ENCODE results near the gene MICOS13.

MICOS13 gene

DNA sequence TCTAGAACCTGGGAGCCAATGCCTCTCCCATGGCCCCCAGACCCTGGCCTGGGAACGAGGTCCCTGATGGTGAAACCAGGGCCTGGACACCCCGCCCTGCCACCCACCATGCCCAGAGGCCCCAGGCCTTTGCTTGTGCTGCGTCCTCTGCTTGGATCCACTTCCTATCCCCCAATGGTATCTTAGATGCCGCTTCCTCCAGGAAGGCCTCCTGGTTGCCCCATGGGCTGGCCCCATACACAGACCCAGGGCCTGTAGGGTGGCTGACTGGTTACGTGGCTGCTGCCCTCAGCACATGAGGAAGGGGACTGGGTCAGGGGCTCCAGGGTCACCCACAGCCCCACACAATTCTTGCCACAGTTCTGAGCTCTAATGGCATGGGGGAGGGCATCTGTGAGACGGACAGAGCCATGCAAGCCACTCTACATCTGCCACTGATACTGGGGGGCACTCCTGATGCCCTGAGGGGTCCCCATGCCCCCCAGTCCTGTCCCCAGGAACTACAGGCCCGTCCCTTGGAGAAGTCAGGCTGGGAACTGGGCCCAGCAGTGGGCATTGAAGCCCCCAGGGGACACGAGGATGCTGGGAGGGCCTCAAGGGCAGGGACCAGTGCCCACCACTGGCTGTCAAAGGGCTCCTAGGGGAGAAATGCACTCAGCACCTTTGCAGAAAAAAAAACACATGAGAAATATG lies 14.8 kb upstream of the MICOS13 start:
- H3K27ac ChIP-seq (ENCODE audit: extremely low read depth, low read depth, low read length): peak overlapping the region; percentile 50
- peaks cover 8 to 82% of the 10 kb centered on the region in 2 experiments; a peak in 2 of 3 replicates for H3K36me3 ChIP-seq (ENCODE audit: control insufficient read depth in 2 of 2, insufficient read depth in 1 of 2, low read length in 2 of 2)
- CTCF ChIA-PET: no interaction called here
- POLR2A ChIA-PET: interaction anchor here (0.6 to 3.0 kb wide), 5 partner anchors 8 to 1340 kb away, joined by 3 to 12 read pairs (median 6); partner anchors contain the start of genes CATSPERD and LONP1
- H3K4me3 ChIP-seq (ENCODE audit: low read depth, low read length): no peak overlapping the region
- H3K4me1 ChIP-seq (ENCODE audit: control insufficient read depth, insufficient read depth, low read length): no peaks in the 10 kb centered on the region; the same call in 1 of the 2 replicates
- TF ChIP-seq, protein P1, sequence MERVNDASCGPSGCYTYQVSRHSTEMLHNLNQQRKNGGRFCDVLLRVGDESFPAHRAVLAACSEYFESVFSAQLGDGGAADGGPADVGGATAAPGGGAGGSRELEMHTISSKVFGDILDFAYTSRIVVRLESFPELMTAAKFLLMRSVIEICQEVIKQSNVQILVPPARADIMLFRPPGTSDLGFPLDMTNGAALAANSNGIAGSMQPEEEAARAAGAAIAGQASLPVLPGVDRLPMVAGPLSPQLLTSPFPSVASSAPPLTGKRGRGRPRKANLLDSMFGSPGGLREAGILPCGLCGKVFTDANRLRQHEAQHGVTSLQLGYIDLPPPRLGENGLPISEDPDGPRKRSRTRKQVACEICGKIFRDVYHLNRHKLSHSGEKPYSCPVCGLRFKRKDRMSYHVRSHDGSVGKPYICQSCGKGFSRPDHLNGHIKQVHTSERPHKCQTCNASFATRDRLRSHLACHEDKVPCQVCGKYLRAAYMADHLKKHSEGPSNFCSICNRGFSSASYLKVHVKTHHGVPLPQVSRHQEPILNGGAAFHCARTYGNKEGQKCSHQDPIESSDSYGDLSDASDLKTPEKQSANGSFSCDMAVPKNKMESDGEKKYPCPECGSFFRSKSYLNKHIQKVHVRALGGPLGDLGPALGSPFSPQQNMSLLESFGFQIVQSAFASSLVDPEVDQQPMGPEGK (tag by site-specific recombination; IDR thresholded peaks at IDR 0.05): peak; percentile 4; the same call in 1 of the 2 replicates
- TF ChIP-seq HOXC10 (CRISPR knock-in tag; IDR thresholded peaks at IDR 0.05) (no peak), ZNF121 (tag by site-specific recombination; IDR thresholded peaks at IDR 0.05) (0 out of 2 replicates have a peak, but pooled peaks have one; percentile 16), ZNF623 (tag by site-specific recombination; IDR thresholded peaks at IDR 0.05) (peak; percentile 69), SP7 (tag by site-specific recombination; IDR thresholded peaks at IDR 0.05) (peak; percentile 8; the same call in 1 of the 2 replicates), ZNF133 (tag by site-specific recombination; IDR thresholded peaks at IDR 0.05) (no peak), FEZF1 (tag by site-specific recombination; IDR thresholded peaks at IDR 0.05) (0 out of 2 replicates have a peak, but pooled peaks have one; percentile 7)
- TF ChIP-seq, protein P2, sequence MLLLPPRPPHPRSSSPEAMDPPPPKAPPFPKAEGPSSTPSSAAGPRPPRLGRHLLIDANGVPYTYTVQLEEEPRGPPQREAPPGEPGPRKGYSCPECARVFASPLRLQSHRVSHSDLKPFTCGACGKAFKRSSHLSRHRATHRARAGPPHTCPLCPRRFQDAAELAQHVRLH (tag by site-specific recombination; IDR thresholded peaks at IDR 0.05): peak; percentile 83; the same call in 1 of the 2 replicates
- TF ChIP-seq, protein P3, sequence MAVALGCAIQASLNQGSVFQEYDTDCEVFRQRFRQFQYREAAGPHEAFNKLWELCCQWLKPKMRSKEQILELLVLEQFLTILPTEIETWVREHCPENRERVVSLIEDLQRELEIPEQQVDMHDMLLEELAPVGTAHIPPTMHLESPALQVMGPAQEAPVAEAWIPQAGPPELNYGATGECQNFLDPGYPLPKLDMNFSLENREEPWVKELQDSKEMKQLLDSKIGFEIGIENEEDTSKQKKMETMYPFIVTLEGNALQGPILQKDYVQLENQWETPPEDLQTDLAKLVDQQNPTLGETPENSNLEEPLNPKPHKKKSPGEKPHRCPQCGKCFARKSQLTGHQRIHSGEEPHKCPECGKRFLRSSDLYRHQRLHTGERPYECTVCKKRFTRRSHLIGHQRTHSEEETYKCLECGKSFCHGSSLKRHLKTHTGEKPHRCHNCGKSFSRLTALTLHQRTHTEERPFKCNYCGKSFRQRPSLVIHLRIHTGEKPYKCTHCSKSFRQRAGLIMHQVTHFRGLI (tag by site-specific recombination; IDR thresholded peaks at IDR 0.05): no peak
- H3K9me3 ChIP-seq (ENCODE audit: control insufficient read depth, insufficient read depth, low read depth, low read length): no peaks in the 10 kb centered on the region

DNA sequence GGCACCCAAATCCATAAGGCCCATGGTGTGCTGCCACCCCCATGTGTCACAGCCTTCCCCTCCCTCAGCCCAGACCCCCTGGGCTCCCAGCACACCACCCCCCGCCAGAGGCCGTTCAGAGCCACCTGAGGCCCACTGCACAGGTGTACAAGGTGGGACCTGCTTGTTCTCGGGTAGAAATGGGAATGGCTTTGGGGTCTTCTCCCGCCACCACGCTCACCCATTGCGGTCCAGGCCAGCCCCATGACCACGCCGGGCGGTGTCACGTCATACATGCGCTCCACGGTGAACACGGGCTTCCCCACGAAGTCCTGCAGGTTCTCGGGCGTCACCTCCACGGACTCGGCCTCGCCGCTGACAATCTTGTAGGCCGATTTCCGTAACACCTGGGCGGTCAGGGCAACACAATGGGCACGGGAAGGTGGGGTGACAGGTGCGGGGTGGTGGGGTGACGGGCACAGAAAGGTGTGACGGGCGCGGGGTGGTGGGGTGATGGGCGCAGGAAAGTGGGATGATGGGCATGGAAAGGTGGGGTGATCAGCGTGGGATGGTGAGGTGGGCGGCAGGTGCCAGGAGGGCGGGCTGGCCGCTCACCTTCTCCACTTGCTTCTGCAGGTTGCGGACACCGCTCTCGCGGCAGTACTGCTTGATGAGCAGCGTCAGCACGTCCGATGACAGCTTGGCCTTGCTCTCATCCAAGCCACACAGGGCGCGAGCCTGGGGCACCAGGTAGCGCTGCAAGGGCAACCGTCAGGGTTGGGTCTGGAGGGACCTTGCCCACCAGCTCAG lies 14.0 kb upstream of the MICOS13 start:
- Histone ChIP-seq H3K9me3 (ENCODE audit: control insufficient read depth, insufficient read depth, low read depth, low read length) (no peaks in the 10 kb centered on the region), H3K36me3 (ENCODE audit: control insufficient read depth in 2 of 2, insufficient read depth in 1 of 2, low read length in 2 of 2) (peaks cover 5 to 82% of the 10 kb centered on the region in 2 experiments; a peak in 2 of 3 replicates), H3K4me3 (ENCODE audit: low read depth, low read length) (no peak overlapping the region), H3K4me1 (ENCODE audit: control insufficient read depth, insufficient read depth, low read length) (no peaks in the 10 kb centered on the region; the same call in 1 of the 2 replicates), H3K27ac (ENCODE audit: extremely low read depth, low read depth, low read length) (0 out of 2 replicates have a peak overlapping the region, but pooled peaks have one; percentile 35)
- CTCF ChIA-PET: no interaction called here
- POLR2A ChIA-PET: interaction anchor here (0.5 to 3.0 kb wide), 7 partner anchors 11 to 1339 kb away, joined by 3 to 12 read pairs (median 5); partner anchors contain the start of genes CATSPERD and LONP1
- peak; percentile 50 for TF ChIP-seq ZEB2 (tag by site-specific recombination; IDR thresholded peaks at IDR 0.05)
- 0 out of 2 replicates have a peak, but pooled peaks have one; percentile 65 for TF ChIP-seq KLF8 (tag by site-specific recombination; IDR thresholded peaks at IDR 0.05)
- TF ChIP-seq GLIS2 (tag by site-specific recombination; IDR thresholded peaks at IDR 0.05): peak; percentile 69
- TF ChIP-seq ZNF341 (tag by site-specific recombination; IDR thresholded peaks at IDR 0.05; ENCODE audit: low read depth): no peak
- TF ChIP-seq EGR2 (tag by site-specific recombination; IDR thresholded peaks at IDR 0.05; ENCODE audit: low read depth): peak; percentile 72
- no peak for TF ChIP-seq HOXD13 (CRISPR knock-in tag; IDR thresholded peaks at IDR 0.05; ENCODE audit: borderline replicate concordance)
- no peak for TF ChIP-seq ZNF623 (tag by site-specific recombination; IDR thresholded peaks at IDR 0.05)
- no peak for TF ChIP-seq ZBTB21 (tag by site-specific recombination; IDR thresholded peaks at IDR 0.05)
- peak; percentile 49; the same call in 1 of the 2 replicates for TF ChIP-seq ZBTB8A (tag by site-specific recombination; IDR thresholded peaks at IDR 0.05)
- TF ChIP-seq ZBTB48 (tag by site-specific recombination; IDR thresholded peaks at IDR 0.05): no peak
- TF ChIP-seq ZNF610 (tag by site-specific recombination; IDR thresholded peaks at IDR 0.05; ENCODE audit: borderline replicate concordance): no peak
- no peak for TF ChIP-seq ZNF433 (tag by site-specific recombination; IDR thresholded peaks at IDR 0.05; ENCODE audit: low read depth)
- TF ChIP-seq SP7 (tag by site-specific recombination; IDR thresholded peaks at IDR 0.05): peak; percentile 7; the same call in 1 of the 2 replicates
- no peak for TF ChIP-seq ZNF423 (tag by site-specific recombination; IDR thresholded peaks at IDR 0.05)
- peak; percentile 64 for TF ChIP-seq ZFHX2 (tag by site-specific recombination; conservative IDR thresholded peaks at IDR 0.05)
- peak; percentile 67 for TF ChIP-seq GLIS1 (tag by site-specific recombination; IDR thresholded peaks at IDR 0.05)
- TF ChIP-seq, protein P4, sequence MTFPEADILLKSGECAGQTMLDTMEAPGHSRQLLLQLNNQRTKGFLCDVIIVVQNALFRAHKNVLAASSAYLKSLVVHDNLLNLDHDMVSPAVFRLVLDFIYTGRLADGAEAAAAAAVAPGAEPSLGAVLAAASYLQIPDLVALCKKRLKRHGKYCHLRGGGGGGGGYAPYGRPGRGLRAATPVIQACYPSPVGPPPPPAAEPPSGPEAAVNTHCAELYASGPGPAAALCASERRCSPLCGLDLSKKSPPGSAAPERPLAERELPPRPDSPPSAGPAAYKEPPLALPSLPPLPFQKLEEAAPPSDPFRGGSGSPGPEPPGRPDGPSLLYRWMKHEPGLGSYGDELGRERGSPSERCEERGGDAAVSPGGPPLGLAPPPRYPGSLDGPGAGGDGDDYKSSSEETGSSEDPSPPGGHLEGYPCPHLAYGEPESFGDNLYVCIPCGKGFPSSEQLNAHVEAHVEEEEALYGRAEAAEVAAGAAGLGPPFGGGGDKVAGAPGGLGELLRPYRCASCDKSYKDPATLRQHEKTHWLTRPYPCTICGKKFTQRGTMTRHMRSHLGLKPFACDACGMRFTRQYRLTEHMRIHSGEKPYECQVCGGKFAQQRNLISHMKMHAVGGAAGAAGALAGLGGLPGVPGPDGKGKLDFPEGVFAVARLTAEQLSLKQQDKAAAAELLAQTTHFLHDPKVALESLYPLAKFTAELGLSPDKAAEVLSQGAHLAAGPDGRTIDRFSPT (tag by site-specific recombination; IDR thresholded peaks at IDR 0.05): peak; percentile 97
- peak; percentile 93 for TF ChIP-seq ZNF600 (tag by site-specific recombination; IDR thresholded peaks at IDR 0.05)
- no peak for TF ChIP-seq ZNF394 (tag by site-specific recombination; IDR thresholded peaks at IDR 0.05; ENCODE audit: borderline replicate concordance)

All from HEK293 (cell line).